ENCODE results near the gene TMEM163.

TMEM163 gene

GRCh38 chr2:134582547-134582899 is 136.3 kb downstream of the TMEM163 start:
- WGBS (ENCODE audit: insufficient coverage, insufficient read length): no CpG with 5 or more reads among the region's 2 CpGs

GRCh38 chr2:134581877-134582546 is 136.8 kb downstream of the TMEM163 start:
- no peaks in the 10 kb centered on the region for H3K4me1 ChIP-seq (ENCODE audit: control insufficient read depth, insufficient read depth, low read length)
- DNase-seq (ENCODE audit: low read depth, low spot score): no peak
- H3K27me3 ChIP-seq (ENCODE audit: control insufficient read depth, insufficient read depth, low read length): no peaks in the 10 kb centered on the region
- no peaks in the 10 kb centered on the region for H3K9me3 ChIP-seq (ENCODE audit: control insufficient read depth, insufficient read depth, low read length)
- no peaks in the 10 kb centered on the region for H3K36me3 ChIP-seq (ENCODE audit: control insufficient read depth, insufficient read depth, low read length)
- no CpG with 5 or more reads among the region's 10 CpGs for WGBS (ENCODE audit: insufficient coverage, insufficient read length)
- no peak overlapping the region for H3K27ac ChIP-seq (ENCODE audit: low read length)
- H3K4me3 ChIP-seq (ENCODE audit: low read length): no peak overlapping the region

More at GRCh38 chr2:134582547-134582899, 136.3 kb downstream of the TMEM163 start:
- H3K9me3 ChIP-seq (ENCODE audit: control insufficient read depth, insufficient read depth, low read length): no peaks in the 10 kb centered on the region
- no peaks in the 10 kb centered on the region for H3K27me3 ChIP-seq (ENCODE audit: control insufficient read depth, insufficient read depth, low read length)
- no peaks in the 10 kb centered on the region for H3K36me3 ChIP-seq (ENCODE audit: control insufficient read depth, insufficient read depth, low read length)
- H3K4me3 ChIP-seq (ENCODE audit: low read length): no peak overlapping the region
- no peak overlapping the region for H3K27ac ChIP-seq (ENCODE audit: low read length)
- DNase-seq (ENCODE audit: low read depth, low spot score): no peak
- H3K4me1 ChIP-seq (ENCODE audit: control insufficient read depth, insufficient read depth, low read length): no peaks in the 10 kb centered on the region

GRCh38 chr2:134578316-134578715 is 140.5 kb downstream of the TMEM163 start:
- Histone ChIP-seq H3K27ac (ENCODE audit: low read length) (no peak overlapping the region), H3K9me3 (ENCODE audit: control insufficient read depth, insufficient read depth, low read length) (no peaks in the 10 kb centered on the region), H3K4me3 (ENCODE audit: low read length) (no peak overlapping the region), H3K27me3 (ENCODE audit: control insufficient read depth, insufficient read depth, low read length) (no peaks in the 10 kb centered on the region), H3K4me1 (ENCODE audit: control insufficient read depth, insufficient read depth, low read length) (no peaks in the 10 kb centered on the region), H3K36me3 (ENCODE audit: control insufficient read depth, insufficient read depth, low read length) (no peaks in the 10 kb centered on the region)
- no CpG with 5 or more reads among the region's 7 CpGs for WGBS (ENCODE audit: insufficient coverage, insufficient read length)
- DNase-seq (ENCODE audit: low read depth, low spot score): no peak

GRCh38 chr2:134576478-134576877 is 142.3 kb downstream of the TMEM163 start:
- no peaks in the 10 kb centered on the region for H3K4me1 ChIP-seq (ENCODE audit: control insufficient read depth, insufficient read depth, low read length)
- H3K27ac ChIP-seq (ENCODE audit: low read length): no peak overlapping the region
- no peaks in the 10 kb centered on the region for H3K27me3 ChIP-seq (ENCODE audit: control insufficient read depth, insufficient read depth, low read length)
- no peak overlapping the region for H3K4me3 ChIP-seq (ENCODE audit: low read length)
- no peak for DNase-seq (ENCODE audit: low read depth, low spot score)
- H3K9me3 ChIP-seq (ENCODE audit: control insufficient read depth, insufficient read depth, low read length): no peaks in the 10 kb centered on the region
- no peaks in the 10 kb centered on the region for H3K36me3 ChIP-seq (ENCODE audit: control insufficient read depth, insufficient read depth, low read length)

GRCh38 chr2:134575888-134576287 is 142.9 kb downstream of the TMEM163 start:
- H3K4me1 ChIP-seq (ENCODE audit: control insufficient read depth, insufficient read depth, low read length): no peaks in the 10 kb centered on the region
- no CpG with 5 or more reads among the region's 5 CpGs for WGBS (ENCODE audit: insufficient coverage, insufficient read length)
- no peaks in the 10 kb centered on the region for H3K36me3 ChIP-seq (ENCODE audit: control insufficient read depth, insufficient read depth, low read length)
- DNase-seq (ENCODE audit: low read depth, low spot score): no peak
- no peak overlapping the region for H3K27ac ChIP-seq (ENCODE audit: low read length)
- H3K9me3 ChIP-seq (ENCODE audit: control insufficient read depth, insufficient read depth, low read length): no peaks in the 10 kb centered on the region
- H3K27me3 ChIP-seq (ENCODE audit: control insufficient read depth, insufficient read depth, low read length): no peaks in the 10 kb centered on the region
- H3K4me3 ChIP-seq (ENCODE audit: low read length): no peak overlapping the region

- Histone ChIP-seq H3K4me3 (ENCODE audit: low read length) (no peak overlapping the region), H3K9me3 (ENCODE audit: control insufficient read depth, insufficient read depth, low read length) (no peaks in the 10 kb centered on the region), H3K36me3 (ENCODE audit: control insufficient read depth, insufficient read depth, low read length) (no peaks in the 10 kb centered on the region), H3K4me1 (ENCODE audit: control insufficient read depth, insufficient read depth, low read length) (no peaks in the 10 kb centered on the region), H3K27ac (ENCODE audit: low read length) (no peak overlapping the region), H3K27me3 (ENCODE audit: control insufficient read depth, insufficient read depth, low read length) (no peaks in the 10 kb centered on the region)
- no peak for DNase-seq (ENCODE audit: low read depth, low spot score)
- whole genome bisulfite sequencing (ENCODE audit: insufficient coverage, insufficient read length): no CpG with 5 or more reads among the region's 10 CpGs
These were observed 144.0 kb downstream of the TMEM163 start for GRCh38 chr2:134574611-134575330.

GRCh38 chr2:134573724-134574123 is 145.1 kb downstream of the TMEM163 start:
- Histone ChIP-seq H3K36me3 (ENCODE audit: control insufficient read depth, insufficient read depth, low read length) (no peaks in the 10 kb centered on the region), H3K4me3 (ENCODE audit: low read length) (no peak overlapping the region), H3K9me3 (ENCODE audit: control insufficient read depth, insufficient read depth, low read length) (no peaks in the 10 kb centered on the region), H3K4me1 (ENCODE audit: control insufficient read depth, insufficient read depth, low read length) (no peaks in the 10 kb centered on the region), H3K27ac (ENCODE audit: low read length) (no peak overlapping the region), H3K27me3 (ENCODE audit: control insufficient read depth, insufficient read depth, low read length) (no peaks in the 10 kb centered on the region)
- DNase-seq (ENCODE audit: low read depth, low spot score): no peak
- WGBS (ENCODE audit: insufficient coverage, insufficient read length): no CpG with 5 or more reads among the region's 1 CpG

GRCh38 chr2:134573085-134573370 is 145.8 kb downstream of the TMEM163 start:
- no peaks in the 10 kb centered on the region for H3K27me3 ChIP-seq (ENCODE audit: control insufficient read depth, insufficient read depth, low read length)
- no peak overlapping the region for H3K4me3 ChIP-seq (ENCODE audit: low read length)
- H3K27ac ChIP-seq (ENCODE audit: low read length): no peak overlapping the region
- no peak for DNase-seq (ENCODE audit: low read depth, low spot score)
- H3K36me3 ChIP-seq (ENCODE audit: control insufficient read depth, insufficient read depth, low read length): no peaks in the 10 kb centered on the region
- H3K4me1 ChIP-seq (ENCODE audit: control insufficient read depth, insufficient read depth, low read length): no peaks in the 10 kb centered on the region
- H3K9me3 ChIP-seq (ENCODE audit: control insufficient read depth, insufficient read depth, low read length): no peaks in the 10 kb centered on the region

- H3K9me3 ChIP-seq (ENCODE audit: control insufficient read depth, insufficient read depth, low read length): no peaks in the 10 kb centered on the region
- DNase-seq (ENCODE audit: low read depth, low spot score): no peak
- no peak overlapping the region for H3K4me3 ChIP-seq (ENCODE audit: low read length)
- no peaks in the 10 kb centered on the region for H3K36me3 ChIP-seq (ENCODE audit: control insufficient read depth, insufficient read depth, low read length)
- no peaks in the 10 kb centered on the region for H3K4me1 ChIP-seq (ENCODE audit: control insufficient read depth, insufficient read depth, low read length)
- H3K27me3 ChIP-seq (ENCODE audit: control insufficient read depth, insufficient read depth, low read length): no peaks in the 10 kb centered on the region
- H3K27ac ChIP-seq (ENCODE audit: low read length): no peak overlapping the region
- no CpG with 5 or more reads among the region's 9 CpGs for WGBS (ENCODE audit: insufficient coverage, insufficient read length)
These were observed 146.3 kb downstream of the TMEM163 start for GRCh38 chr2:134572314-134573084.

GRCh38 chr2:134570676-134571075 is 148.1 kb downstream of the TMEM163 start:
- Histone ChIP-seq H3K9me3 (ENCODE audit: control insufficient read depth, insufficient read depth, low read length) (no peaks in the 10 kb centered on the region), H3K27ac (ENCODE audit: low read length) (no peak overlapping the region), H3K27me3 (ENCODE audit: control insufficient read depth, insufficient read depth, low read length) (no peaks in the 10 kb centered on the region), H3K36me3 (ENCODE audit: control insufficient read depth, insufficient read depth, low read length) (no peaks in the 10 kb centered on the region), H3K4me1 (ENCODE audit: control insufficient read depth, insufficient read depth, low read length) (no peaks in the 10 kb centered on the region), H3K4me3 (ENCODE audit: low read length) (no peak overlapping the region)
- DNase-seq (ENCODE audit: low read depth, low spot score): no peak
- WGBS (ENCODE audit: insufficient coverage, insufficient read length): no CpG with 5 or more reads among the region's 3 CpGs

All from iPS DF 6.9 (cell line).